Thyroid gland (tissue), 4 donors: Measurements from ENCODE around the gene IGSF10. TPM values are rescaled to one million over a fixed set of nuclear protein-coding genes. Genes with fewer than 3 reads are reported as not detected.

Source experiments
- DNase-seq, 2 donors: peaks; one replicate each; pipeline ENCODE4 v3.0.0-alpha.2; 2019
- H3K27ac ChIP-seq, 3 donors: fragments of 200-600 bp; sonication (generic); 1 replicate in 2 of 3; 2 replicates in 1 of 3; pipeline ENCODE4 v1.5.1; 2016 to 2019; ENCODE audit warnings: mild to moderate bottlenecking in 1 of 3, moderate library complexity in 1 of 3
- H3K27me3 ChIP-seq: fragments of 200-600 bp; sonication (generic); one replicate; pipeline ENCODE4 v1.5.1; 2019
- H3K36me3 ChIP-seq, 2 donors: fragments of 200-600 bp; sonication (generic); one replicate each; pipeline ENCODE4 v1.5.1; 2016 to 2019
- H3K4me1 ChIP-seq, 2 donors: fragments of 200-600 bp; sonication (generic); one replicate each; pipeline ENCODE4 v1.5.1; 2017 to 2019
- H3K4me3 ChIP-seq, 3 donors: fragments of 200-600 bp; sonication (generic); replicated peaks in 1 of 3; 1 replicate in 2 of 3; 2 replicates in 1 of 3; pipeline ENCODE4 v1.5.1; 2016; ENCODE audit warnings: mild to moderate bottlenecking in 1 of 3
- H3K9me3 ChIP-seq: fragments of 200-600 bp; sonication (generic); one replicate; pipeline ENCODE4 v1.5.1; 2017
- POLR2A ChIP-seq, 2 donors: fragments of 450-650 bp; IDR thresholded peaks; one replicate each; pipeline ENCODE4 v1.6.1; 2017; ENCODE audit warnings: antibody characterized with exemption in 2 of 2, mild to moderate bottlenecking in 2 of 2, moderate library complexity in 1 of 2
- WGBS, 2 donors: methylation state at CpG; one replicate each; pipeline ENCODE4 v1.1.5; 2017; 5-methylcytosine and 5-hydroxymethylcytosine counted together
- intact Hi-C: fragments of 100-400 bp; cut with DNase I; formaldehyde crosslinking; loops from one replicate; pipeline ENCODE4 v1.15.1; 2023
- total RNA-seq, 4 donors: library from RNA; depleted of rRNA; stranded (reverse); fragments of >200 nt; gene quantifications; one replicate each; pipeline ENCODE4 v1.2.3, GENCODE V29; 2016
- TF ChIP-seq, protein P1 (sequence below), 6 experiments: fragments of 200-600 bp in 3 of 6; fragments of 450-650 bp in 3 of 6; sonication (generic) in 3 of 6; IDR thresholded peaks; one replicate each; pipeline ENCODE4 v1.5.1; 2016 to 2019; ENCODE audit warnings: antibody characterized with exemption in 6 of 6, mild to moderate bottlenecking in 2 of 6, inconsistent platforms in 1 of 6, moderate library complexity in 1 of 6

IGSF10 gene
- total RNA-seq, 4 donors from 2014 or later: 2.4 to 6.8 (median 5.8) TPM

- Histone ChIP-seq H3K4me3 (no peak overlapping the region), H3K36me3 (no peaks in the 10 kb centered on the region), H3K27ac (no peak overlapping the region), H3K9me3 (no peaks in the 10 kb centered on the region), H3K27me3 (no peaks in the 10 kb centered on the region), H3K4me1 (no peaks in the 10 kb centered on the region)
- DNase-seq: no peak
- intact Hi-C loops: loop anchor here (10.0 kb wide), 1 partner anchor 182 kb away; no protein-coding TSS in a partner anchor
- 91 to 94% methylated on average over 1 of the region's 1 CpG for WGBS, 2 donors
- TF ChIP-seq, protein P1, sequence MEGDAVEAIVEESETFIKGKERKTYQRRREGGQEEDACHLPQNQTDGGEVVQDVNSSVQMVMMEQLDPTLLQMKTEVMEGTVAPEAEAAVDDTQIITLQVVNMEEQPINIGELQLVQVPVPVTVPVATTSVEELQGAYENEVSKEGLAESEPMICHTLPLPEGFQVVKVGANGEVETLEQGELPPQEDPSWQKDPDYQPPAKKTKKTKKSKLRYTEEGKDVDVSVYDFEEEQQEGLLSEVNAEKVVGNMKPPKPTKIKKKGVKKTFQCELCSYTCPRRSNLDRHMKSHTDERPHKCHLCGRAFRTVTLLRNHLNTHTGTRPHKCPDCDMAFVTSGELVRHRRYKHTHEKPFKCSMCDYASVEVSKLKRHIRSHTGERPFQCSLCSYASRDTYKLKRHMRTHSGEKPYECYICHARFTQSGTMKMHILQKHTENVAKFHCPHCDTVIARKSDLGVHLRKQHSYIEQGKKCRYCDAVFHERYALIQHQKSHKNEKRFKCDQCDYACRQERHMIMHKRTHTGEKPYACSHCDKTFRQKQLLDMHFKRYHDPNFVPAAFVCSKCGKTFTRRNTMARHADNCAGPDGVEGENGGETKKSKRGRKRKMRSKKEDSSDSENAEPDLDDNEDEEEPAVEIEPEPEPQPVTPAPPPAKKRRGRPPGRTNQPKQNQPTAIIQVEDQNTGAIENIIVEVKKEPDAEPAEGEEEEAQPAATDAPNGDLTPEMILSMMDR (IDR thresholded peaks at IDR 0.05): no peak
- no peak for TF ChIP-seq POLR2A (IDR thresholded peaks at IDR 0.05)
Observed at GRCh38 chr3:151462991-151463390, 2.1 kb upstream of the IGSF10 start.

GRCh38 chr3:151462278-151462780, 1.5 kb upstream of the IGSF10 start:
- Histone ChIP-seq H3K9me3 (no peaks in the 10 kb centered on the region), H3K4me3 (no peak overlapping the region), H3K36me3 (no peaks in the 10 kb centered on the region), H3K4me1 (no peaks in the 10 kb centered on the region), H3K27ac (no peak overlapping the region), H3K27me3 (no peaks in the 10 kb centered on the region)
- intact Hi-C loops: loop anchor here (10.0 kb wide), 1 partner anchor 182 kb away; no protein-coding TSS in a partner anchor
- DNase-seq: no peak
- TF ChIP-seq POLR2A (IDR thresholded peaks at IDR 0.05): no peak
- 93 to 94% methylated on average over 6 of the region's 6 CpGs for WGBS, 2 donors

- Histone ChIP-seq H3K4me1 (no peaks in the 10 kb centered on the region), H3K27ac (no peak overlapping the region), H3K27me3 (no peaks in the 10 kb centered on the region), H3K9me3 (no peaks in the 10 kb centered on the region), H3K36me3 (no peaks in the 10 kb centered on the region), H3K4me3 (peak overlapping the region in 1 of 3 donors; percentile 33)
- no peak for DNase-seq
- no peak for TF ChIP-seq POLR2A (IDR thresholded peaks at IDR 0.05)
- TF ChIP-seq, protein P1 (IDR thresholded peaks at IDR 0.05): no peak
- intact Hi-C loops: loop anchor here (10.0 kb wide), 1 partner anchor 185 kb away; no protein-coding TSS in a partner anchor
- 40 to 46% methylated on average over 2 of the region's 2 CpGs for WGBS, 2 donors
Observed at GRCh38 chr3:151460228-151460627, 633 bp downstream of the IGSF10 start.

DNA sequence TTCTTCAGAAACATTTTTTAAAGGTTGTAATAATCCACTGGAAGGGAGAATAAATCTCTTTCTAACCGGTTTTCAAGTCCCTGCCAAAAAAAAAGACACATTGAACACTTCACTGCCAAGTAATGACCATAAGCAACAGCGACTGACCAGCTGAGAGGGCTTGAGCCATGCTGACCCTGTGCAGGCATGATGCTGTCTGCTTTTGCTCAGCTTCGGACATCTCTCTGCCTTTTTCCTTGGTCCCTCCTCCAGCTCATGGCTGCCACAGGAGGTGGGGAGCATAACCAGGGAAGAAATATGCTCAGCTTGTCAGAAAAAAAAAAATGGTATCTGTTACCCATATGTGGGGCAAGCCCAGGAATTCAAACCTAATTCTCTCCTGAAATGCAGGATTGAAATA, 1.5 kb downstream of the IGSF10 start:
- Histone ChIP-seq H3K36me3 (no peaks in the 10 kb centered on the region), H3K4me3 (no peak overlapping the region), H3K27ac (no peak overlapping the region), H3K9me3 (no peaks in the 10 kb centered on the region), H3K27me3 (no peaks in the 10 kb centered on the region), H3K4me1 (no peaks in the 10 kb centered on the region)
- TF ChIP-seq, protein P1 (IDR thresholded peaks at IDR 0.05): no peak
- no peak for TF ChIP-seq POLR2A (IDR thresholded peaks at IDR 0.05)
- WGBS, 2 donors: 24 to 40% methylated on average over 3 of the region's 3 CpGs
- no peak for DNase-seq
- intact Hi-C loops: no loop called here

DNA sequence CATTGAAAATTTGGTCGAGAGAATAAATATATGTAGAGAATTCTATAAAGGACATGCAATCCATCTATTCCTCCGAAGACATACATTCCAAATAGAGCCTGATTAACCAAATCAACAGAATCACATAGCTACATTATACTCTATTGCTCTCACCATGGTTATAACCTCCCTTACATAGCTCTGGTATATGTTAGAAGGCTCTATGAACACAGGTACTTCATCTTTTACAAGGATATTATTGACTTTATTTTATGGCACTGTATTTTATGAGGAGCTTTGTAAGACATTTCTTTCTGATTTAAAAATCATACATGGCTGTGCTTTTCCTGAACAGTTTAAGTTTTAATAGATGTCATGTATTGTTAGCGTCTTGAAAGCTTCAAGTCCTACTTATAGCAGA, 4.8 kb downstream of the IGSF10 start:
- no peak overlapping the region for H3K4me3 ChIP-seq
- no peaks in the 10 kb centered on the region for H3K27me3 ChIP-seq
- no peak for DNase-seq
- WGBS, 2 donors: 84 to 92% methylated on average over 3 of the region's 3 CpGs
- no peaks in the 10 kb centered on the region for H3K36me3 ChIP-seq
- TF ChIP-seq, protein P1 (IDR thresholded peaks at IDR 0.05): no peak
- no peak for TF ChIP-seq POLR2A (IDR thresholded peaks at IDR 0.05)
- no peaks in the 10 kb centered on the region for H3K4me1 ChIP-seq
- no peak overlapping the region for H3K27ac ChIP-seq
- H3K9me3 ChIP-seq: no peaks in the 10 kb centered on the region
- intact Hi-C loops: no loop called here
